HEK293 (cell line): ENCODE data around the gene METTL26.
A peak's percentile ranks its signal among the peaks of the same experiment; 100 is the strongest.

Source experiments
- CTCF ChIA-PET: fragments of 350-600 bp; formaldehyde crosslinking; extraction: SDS; loops from one replicate; lab custom pipeline; 2021; ENCODE audit warnings: antibody characterized with exemption; lab: Yijun Ruan, JAX
- POLR2A ChIA-PET: fragments of 300-600 bp; formaldehyde crosslinking; extraction: SDS; loops from one replicate; lab custom pipeline; 2020; ENCODE audit warnings: antibody characterized with exemption, inconsistent platforms; lab: Yijun Ruan, JAX
- H3K27ac ChIP-seq: fragments of 200-500 bp; sonication (Bioruptor generic); 2 replicates; pipeline ENCODE4 v1.5.1; 2014; ENCODE audit warnings: low read depth, low read length, control low read depth, inconsistent platforms; ENCODE audit errors: extremely low read depth
- H3K36me3 ChIP-seq, 2 experiments: fragments of 200-500 bp in 1 of 2; sonication (Bioruptor generic) in 1 of 2; 1 replicate in 1 of 2; 2 replicates in 1 of 2; pipeline ENCODE4 v1.5.1; 2014 to 2017; ENCODE audit warnings: inconsistent platforms in 2 of 2, low read length in 2 of 2; ENCODE audit not compliant: control insufficient read depth in 2 of 2, insufficient read depth in 1 of 2
- H3K4me1 ChIP-seq: fragments of 200-500 bp; sonication (Bioruptor generic); 2 replicates; pipeline ENCODE4 v1.5.1; 2014; ENCODE audit warnings: mild to moderate bottlenecking, low read length, inconsistent platforms; ENCODE audit not compliant: control insufficient read depth, insufficient read depth
- H3K4me3 ChIP-seq: 2 replicates; pipeline ENCODE4 v1.5.1; 2011; ENCODE audit warnings: low read depth, mild to moderate bottlenecking, control low read depth, low read length, moderate library complexity
- H3K9me3 ChIP-seq: fragments of 200-500 bp; sonication (Bioruptor generic); 2 replicates; pipeline ENCODE4 v1.5.1; 2014; ENCODE audit warnings: low read depth, low read length, inconsistent platforms; ENCODE audit not compliant: control insufficient read depth, insufficient read depth
- ELK4 ChIP-seq: IDR thresholded peaks from 2 replicates; pipeline ENCODE4 v1.6.1; 2011; ENCODE audit warnings: mild to moderate bottlenecking, low read depth, low read length, borderline replicate concordance
- GLI2 ChIP-seq: fragments of 450-650 bp; formaldehyde crosslinking; IDR thresholded peaks from 2 replicates; pipeline ENCODE4; 2017; ENCODE audit warnings: missing biosample characterization, missing genetic modification characterization, low read depth, borderline replicate concordance
- GLIS2 ChIP-seq: fragments of 450-650 bp; formaldehyde crosslinking; IDR thresholded peaks from 2 replicates; pipeline ENCODE4 v1.5.1; 2016; ENCODE audit warnings: missing biosample characterization, missing genetic modification characterization
- HOXD13 ChIP-seq: sonication (generic); formaldehyde crosslinking; IDR thresholded peaks from 2 replicates; pipeline ENCODE4 v1.8.0; 2022; ENCODE audit warnings: missing genetic modification reagents, borderline replicate concordance
- KLF16 ChIP-seq: fragments of 450-650 bp; formaldehyde crosslinking; IDR thresholded peaks from 2 replicates; pipeline ENCODE4 v1.5.1; 2017; ENCODE audit warnings: missing biosample characterization, missing genetic modification characterization
- PRDM1 ChIP-seq: fragments of 450-650 bp; formaldehyde crosslinking; IDR thresholded peaks from 2 replicates; pipeline ENCODE4; 2016; ENCODE audit warnings: missing biosample characterization, missing genetic modification characterization
- SCRT1 ChIP-seq: fragments of 450-650 bp; formaldehyde crosslinking; IDR thresholded peaks from 2 replicates; pipeline ENCODE4 v1.5.1; 2016; ENCODE audit warnings: missing biosample characterization, missing genetic modification characterization, borderline replicate concordance
- SP2 ChIP-seq: fragments of 450-650 bp; formaldehyde crosslinking; IDR thresholded peaks from 2 replicates; pipeline ENCODE4 v1.5.1; 2016; ENCODE audit warnings: missing biosample characterization, missing genetic modification characterization
- SP7 ChIP-seq: fragments of 450-650 bp; formaldehyde crosslinking; IDR thresholded peaks from 2 replicates; pipeline ENCODE4 v1.5.1; 2016; ENCODE audit warnings: missing biosample characterization, missing genetic modification characterization
- YY2 ChIP-seq: fragments of 450-650 bp; formaldehyde crosslinking; IDR thresholded peaks from 2 replicates; pipeline ENCODE4 v1.5.1; 2016; ENCODE audit warnings: missing biosample characterization, missing genetic modification characterization
- ZBTB20 ChIP-seq: fragments of 450-650 bp; formaldehyde crosslinking; IDR thresholded peaks from 2 replicates; pipeline ENCODE4 v1.5.1; 2016; ENCODE audit warnings: missing biosample characterization, missing genetic modification characterization
- ZNF114 ChIP-seq: fragments of 450-650 bp; formaldehyde crosslinking; IDR thresholded peaks from 2 replicates; pipeline ENCODE4 v1.5.0; 2017; ENCODE audit warnings: missing biosample characterization, missing genetic modification characterization
- ZNF121 ChIP-seq: fragments of 450-650 bp; formaldehyde crosslinking; IDR thresholded peaks from 2 replicates; pipeline ENCODE4 v1.5.1; 2016; ENCODE audit warnings: missing biosample characterization, missing genetic modification characterization
- ZNF16 ChIP-seq: fragments of 450-650 bp; formaldehyde crosslinking; IDR thresholded peaks from 2 replicates; pipeline ENCODE4 v1.5.1; 2016; ENCODE audit warnings: low read depth, missing biosample characterization, missing genetic modification characterization
- ZNF302 ChIP-seq: fragments of 450-650 bp; formaldehyde crosslinking; IDR thresholded peaks from 2 replicates; pipeline ENCODE4 v1.5.1; 2016; ENCODE audit warnings: missing biosample characterization, missing genetic modification characterization, low read depth
- ZNF398 ChIP-seq: fragments of 450-650 bp; formaldehyde crosslinking; IDR thresholded peaks from 2 replicates; pipeline ENCODE4 v1.5.1; 2017; ENCODE audit warnings: missing biosample characterization, missing genetic modification characterization
- ZNF426 ChIP-seq: fragments of 450-650 bp; formaldehyde crosslinking; IDR thresholded peaks from 2 replicates; pipeline ENCODE4 v1.5.1; 2017; ENCODE audit warnings: missing biosample characterization, missing genetic modification characterization, mild to moderate bottlenecking, inconsistent platforms, moderate library complexity
- ZNF488 ChIP-seq: fragments of 450-650 bp; formaldehyde crosslinking; IDR thresholded peaks from 2 replicates; pipeline ENCODE4 v1.5.1; 2016; ENCODE audit warnings: missing biosample characterization, missing genetic modification characterization
- ZNF530 ChIP-seq: fragments of 450-650 bp; formaldehyde crosslinking; IDR thresholded peaks from 2 replicates; pipeline ENCODE4 v1.5.1; 2016; ENCODE audit warnings: low read depth, missing biosample characterization, missing genetic modification characterization
- ZNF544 ChIP-seq: fragments of 450-650 bp; formaldehyde crosslinking; IDR thresholded peaks from 2 replicates; pipeline ENCODE4 v1.5.0; 2017; ENCODE audit warnings: missing biosample characterization, missing genetic modification characterization
- ZNF560 ChIP-seq: fragments of 450-650 bp; formaldehyde crosslinking; IDR thresholded peaks from 2 replicates; pipeline ENCODE4 v1.5.1; 2017; ENCODE audit warnings: missing biosample characterization, missing genetic modification characterization, borderline replicate concordance
- ZNF600 ChIP-seq: fragments of 450-650 bp; formaldehyde crosslinking; IDR thresholded peaks from 2 replicates; pipeline ENCODE4 v1.5.1; 2016; ENCODE audit warnings: missing biosample characterization, missing genetic modification characterization
- ZNF626 ChIP-seq: fragments of 450-650 bp; sonication (Bioruptor Pico); formaldehyde crosslinking; IDR thresholded peaks from 2 replicates; pipeline ENCODE4 v1.5.1; 2018; ENCODE audit warnings: missing biosample characterization, missing genetic modification characterization, inconsistent platforms
- ZNF677 ChIP-seq: fragments of 450-650 bp; IDR thresholded peaks from 2 replicates; pipeline ENCODE4 v1.5.0; 2018; ENCODE audit warnings: missing biosample characterization, mild to moderate bottlenecking, missing genetic modification characterization, moderate library complexity
- ZNF692 ChIP-seq: fragments of 450-650 bp; formaldehyde crosslinking; IDR thresholded peaks from 2 replicates; pipeline ENCODE4 v1.5.1; 2016; ENCODE audit warnings: missing biosample characterization, missing genetic modification characterization
- ZNF701 ChIP-seq: fragments of 450-650 bp; formaldehyde crosslinking; IDR thresholded peaks from 2 replicates; pipeline ENCODE4 v1.5.1; 2016; ENCODE audit warnings: missing biosample characterization, missing genetic modification characterization
- ZNF785 ChIP-seq: fragments of 450-650 bp; formaldehyde crosslinking; IDR thresholded peaks from 2 replicates; pipeline ENCODE4 v1.5.1; 2016; ENCODE audit warnings: missing biosample characterization, missing genetic modification characterization
- TF ChIP-seq, protein P1 (sequence below): fragments of 450-650 bp; formaldehyde crosslinking; IDR thresholded peaks from 2 replicates; pipeline ENCODE4 v1.5.1; 2017; ENCODE audit warnings: missing biosample characterization, missing genetic modification characterization

The METTL26 gene

GRCh38 chr16:590188-590814, 45.8 kb downstream of the METTL26 start (continued):
- TF ChIP-seq ZNF398: 0 out of 2 replicates have a peak, but pooled peaks have one; percentile 11
- peak; percentile 19; the same call in 1 of the 2 replicates for TF ChIP-seq ZNF488 (tag by site-specific recombination)
- 0 out of 2 replicates have a peak, but pooled peaks have one; percentile 45 for TF ChIP-seq ZNF677 (tag by site-specific recombination)
- TF ChIP-seq ZBTB20 (tag by site-specific recombination): no peak; the same call in 1 of the 2 replicates
- peak; percentile 40 for TF ChIP-seq ZNF600 (tag by site-specific recombination)

DNA sequence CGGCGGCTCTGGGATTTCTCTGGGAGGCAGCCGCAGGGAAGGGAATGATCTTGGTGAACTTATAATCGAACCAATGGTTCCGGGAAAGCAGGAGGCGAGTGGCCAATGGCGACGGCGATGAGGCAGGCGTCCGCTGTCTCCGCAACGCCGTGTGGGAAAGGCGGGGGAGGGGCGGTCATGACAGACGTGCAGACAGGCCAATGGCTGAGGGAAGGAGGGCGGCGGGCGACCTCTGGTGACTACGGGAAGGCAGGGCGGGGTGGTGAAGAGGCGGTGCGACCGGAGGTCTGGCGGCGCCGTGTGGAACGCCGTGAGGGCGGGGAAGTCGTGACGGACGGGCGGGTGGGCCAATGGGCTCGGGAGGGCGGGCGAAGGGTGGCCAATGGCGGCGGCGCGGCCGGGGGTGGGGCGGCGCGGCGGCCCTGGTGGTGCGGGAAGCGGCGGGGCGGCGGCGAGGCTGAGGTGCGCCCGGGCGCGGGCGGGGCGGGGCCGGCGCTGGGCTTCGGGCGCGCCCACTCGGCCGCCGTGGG, 46.4 kb downstream of the METTL26 start, which contains the start of gene RAB40C:
TSS of gene RAB40C (plus strand) at position 409 of the 530 bp plus-strand sequence. CDS start 226 bp downstream, outside the sequence.
- CTCF ChIA-PET: interaction anchor here (0.6 to 0.9 kb wide), 2 partner anchors 11 to 47 kb away, joined by 3 to 5 read pairs; partner anchors contain the start of gene METTL26
- peak within 1 kb of the TSS; percentile 94 for H3K27ac ChIP-seq
- no peaks in the 10 kb centered on the region for H3K9me3 ChIP-seq
- no peaks in the 10 kb centered on the region for H3K36me3 ChIP-seq
- peak within 1 kb of the TSS; percentile 84 for H3K4me3 ChIP-seq
- peaks cover 14% of the 10 kb centered on the region for H3K4me1 ChIP-seq
- POLR2A ChIA-PET: interaction anchor here (0.6 to 1.4 kb wide), 3 partner anchors 11 to 62 kb away, joined by 3 to 4 read pairs (median 3); partner anchors contain the start of gene CAPN15
- no peak for TF ChIP-seq ZNF560 (tag by site-specific recombination)
- no peak for TF ChIP-seq ZNF16 (tag by site-specific recombination)
- TF ChIP-seq ZNF121 (tag by site-specific recombination): no peak
- peak; percentile 53; the same call in 1 of the 2 replicates for TF ChIP-seq SP7 (tag by site-specific recombination)
- TF ChIP-seq HOXD13 (CRISPR knock-in tag): no peak
- TF ChIP-seq ELK4: no peak
- no peak for TF ChIP-seq ZNF544 (tag by site-specific recombination)
- TF ChIP-seq SP2 (tag by site-specific recombination): peak; percentile 90
- TF ChIP-seq PRDM1 (tag by site-specific recombination): no peak
- TF ChIP-seq ZNF426 (tag by site-specific recombination): no peak
- peak; percentile 97 for TF ChIP-seq GLIS2 (tag by site-specific recombination)
- TF ChIP-seq ZNF701 (tag by site-specific recombination): no peak
- TF ChIP-seq ZNF785: no peak
- TF ChIP-seq KLF16 (tag by site-specific recombination): peak; percentile 88
- TF ChIP-seq ZNF302 (tag by site-specific recombination): no peak
- no peak for TF ChIP-seq SCRT1 (tag by site-specific recombination)
- no peak for TF ChIP-seq ZNF530 (tag by site-specific recombination)
- no peak for TF ChIP-seq GLI2
- TF ChIP-seq ZNF692 (tag by site-specific recombination): no peak
- TF ChIP-seq ZNF114 (tag by site-specific recombination): no peak
- TF ChIP-seq, protein P1, sequence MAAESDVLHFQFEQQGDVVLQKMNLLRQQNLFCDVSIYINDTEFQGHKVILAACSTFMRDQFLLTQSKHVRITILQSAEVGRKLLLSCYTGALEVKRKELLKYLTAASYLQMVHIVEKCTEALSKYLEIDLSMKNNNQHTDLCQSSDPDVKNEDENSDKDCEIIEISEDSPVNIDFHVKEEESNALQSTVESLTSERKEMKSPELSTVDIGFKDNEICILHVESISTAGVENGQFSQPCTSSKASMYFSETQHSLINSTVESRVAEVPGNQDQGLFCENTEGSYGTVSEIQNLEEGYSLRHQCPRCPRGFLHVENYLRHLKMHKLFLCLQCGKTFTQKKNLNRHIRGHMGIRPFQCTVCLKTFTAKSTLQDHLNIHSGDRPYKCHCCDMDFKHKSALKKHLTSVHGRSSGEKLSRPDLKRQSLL: no peak
- no peak for TF ChIP-seq ZNF626 (tag by site-specific recombination)
- no peak for TF ChIP-seq YY2 (tag by site-specific recombination)
